Astrocyte (in vitro differentiated cells and primary cell): ENCODE measurements around the gene CDCP1. TPM values are rescaled to one million over a fixed set of nuclear protein-coding genes. Genes with fewer than 3 reads are reported as not detected.

Experiments
- DNase-seq: peaks from one replicate; pipeline ENCODE4 v3.0.0-alpha.2; 2010; ENCODE audit warnings: low read depth
- FAIRE-seq: peaks from 2 replicates; lab custom pipeline; 2011; peaks lifted over from hg19 to GRCh38; lab: Jason Lieb, UNC
- H2AFZ ChIP-seq: 2 replicates; pipeline ENCODE4 v1.6.0; 2012; ENCODE audit warnings: low read depth, low read length, inconsistent platforms
- H3K27ac ChIP-seq: 2 replicates; pipeline ENCODE4 v1.5.1; 2011; ENCODE audit warnings: low read depth, low read length, inconsistent platforms
- H3K27me3 ChIP-seq: 2 replicates; pipeline ENCODE4 v1.6.0; 2011; ENCODE audit warnings: low read length, inconsistent platforms; ENCODE audit not compliant: insufficient read depth
- H3K36me3 ChIP-seq: 2 replicates; pipeline ENCODE4 v1.5.1; 2011; ENCODE audit warnings: low read length, inconsistent platforms; ENCODE audit not compliant: insufficient read depth
- H3K4me1 ChIP-seq: 2 replicates; pipeline ENCODE4 v1.5.1; 2011; ENCODE audit warnings: low read length, inconsistent platforms; ENCODE audit not compliant: insufficient read depth
- H3K4me2 ChIP-seq: 2 replicates; pipeline ENCODE4 v1.6.0; 2012; ENCODE audit warnings: low read length, inconsistent platforms
- H3K4me3 ChIP-seq: 2 replicates; pipeline ENCODE4 v1.5.1; 2011; ENCODE audit warnings: low read depth, mild to moderate bottlenecking, low read length, inconsistent platforms; ENCODE audit not compliant: insufficient read depth
- H3K79me2 ChIP-seq: 2 replicates; pipeline ENCODE4 v1.6.0; 2012; ENCODE audit warnings: mild to moderate bottlenecking, low read length, inconsistent platforms; ENCODE audit not compliant: insufficient read depth
- H3K9ac ChIP-seq: 2 replicates; pipeline ENCODE4 v1.6.0; 2012; ENCODE audit warnings: mild to moderate bottlenecking, low read length, inconsistent platforms
- H3K9me3 ChIP-seq: 2 replicates; pipeline ENCODE4 v1.5.1; 2012; ENCODE audit warnings: low read depth, mild to moderate bottlenecking, low read length, inconsistent platforms; ENCODE audit not compliant: insufficient read depth
- H4K20me1 ChIP-seq: 2 replicates; pipeline ENCODE4 v1.6.0; 2012; ENCODE audit warnings: low read length, inconsistent platforms; ENCODE audit not compliant: insufficient read depth
- H3K27ac Mint-ChIP-seq: one replicate; pipeline ENCODE4 v1.8.0; 2021; ENCODE audit warnings: mild to moderate bottlenecking, mixed read lengths; ENCODE audit not compliant: unreplicated experiment
- H3K27me3 Mint-ChIP-seq: one replicate; pipeline ENCODE4 v1.8.0; 2021; ENCODE audit warnings: low read depth, mixed read lengths; ENCODE audit not compliant: unreplicated experiment
- H3K36me3 Mint-ChIP-seq: one replicate; pipeline ENCODE4 v1.8.0; 2021; ENCODE audit warnings: low read depth, mixed read lengths; ENCODE audit not compliant: unreplicated experiment
- H3K4me1 Mint-ChIP-seq: one replicate; pipeline ENCODE4 v1.8.0; 2021; ENCODE audit warnings: low read depth, mixed read lengths; ENCODE audit not compliant: unreplicated experiment
- H3K4me3 Mint-ChIP-seq: one replicate; pipeline ENCODE4 v1.8.0; 2021; ENCODE audit warnings: mild to moderate bottlenecking, moderate library complexity, mixed read lengths; ENCODE audit not compliant: unreplicated experiment
- H3K9me3 Mint-ChIP-seq: one replicate; pipeline ENCODE4 v1.8.0; 2021; ENCODE audit warnings: mild to moderate bottlenecking, mixed read lengths; ENCODE audit not compliant: unreplicated experiment
- EZH2 ChIP-seq: IDR thresholded peaks from 2 replicates; pipeline ENCODE4 v1.6.1; 2012; ENCODE audit warnings: mild to moderate bottlenecking, low read length, inconsistent platforms; ENCODE audit not compliant: insufficient read depth
- total RNA-seq: library from RNA; stranded (reverse); gene quantifications from 2 replicates; pipeline ENCODE4 v1.2.1, GENCODE V29; 2021
- TF ChIP-seq, protein P1 (sequence below): IDR thresholded peaks from 2 replicates; pipeline ENCODE4 v1.5.1; 2011; ENCODE audit warnings: low read depth, mild to moderate bottlenecking, inconsistent platforms, low read length, moderate library complexity; ENCODE audit not compliant: insufficient read depth

CDCP1 gene
- total RNA-seq, 1 donor from 2014 or later: 6.8 TPM

DNA sequence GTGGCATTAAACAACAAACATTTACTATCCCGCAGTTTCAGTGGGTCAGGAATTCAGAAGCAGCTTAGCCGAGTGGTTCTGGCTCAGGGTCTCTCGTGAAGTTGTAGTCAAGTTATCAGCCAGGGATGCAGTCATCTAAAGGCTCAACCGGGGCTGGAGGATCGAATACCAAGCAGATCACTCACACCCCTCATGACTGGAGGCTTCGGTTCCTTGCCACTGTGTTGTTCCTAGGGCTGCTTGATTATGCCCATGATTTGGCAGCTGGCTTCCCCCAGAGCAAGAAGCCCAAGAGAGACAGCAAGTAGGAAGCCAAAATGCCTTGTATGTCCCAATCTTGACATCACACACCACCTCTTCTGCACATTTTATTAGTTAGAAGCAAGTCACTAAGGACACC lies 33.9 kb upstream of the CDCP1 start:
- Histone ChIP-seq H3K9me3 (no peaks in the 10 kb centered on the region), H3K4me2 (peak overlapping the region; percentile 9), H3K27ac (no peak overlapping the region), H3K4me1 (peaks cover 33% of the 10 kb centered on the region), H3K36me3 (no peaks in the 10 kb centered on the region), H4K20me1 (no peaks in the 10 kb centered on the region), H3K4me3 (no peak overlapping the region), H2AFZ (no peak overlapping the region), H3K79me2 (no peaks in the 10 kb centered on the region), H3K27me3 (peaks cover 1% of the 10 kb centered on the region), H3K9ac (no peak overlapping the region)
- peak overlapping the region; percentile 79 for H3K27ac Mint-ChIP-seq
- no peaks in the 10 kb centered on the region for H3K36me3 Mint-ChIP-seq
- FAIRE-seq (peak; percentile 74), DNase-seq (peak; percentile 62)
- peaks cover 28% of the 10 kb centered on the region for H3K4me1 Mint-ChIP-seq
- H3K27me3 Mint-ChIP-seq: peaks cover 19% of the 10 kb centered on the region
- peaks cover 3% of the 10 kb centered on the region for H3K9me3 Mint-ChIP-seq
- TF ChIP-seq, protein P1, sequence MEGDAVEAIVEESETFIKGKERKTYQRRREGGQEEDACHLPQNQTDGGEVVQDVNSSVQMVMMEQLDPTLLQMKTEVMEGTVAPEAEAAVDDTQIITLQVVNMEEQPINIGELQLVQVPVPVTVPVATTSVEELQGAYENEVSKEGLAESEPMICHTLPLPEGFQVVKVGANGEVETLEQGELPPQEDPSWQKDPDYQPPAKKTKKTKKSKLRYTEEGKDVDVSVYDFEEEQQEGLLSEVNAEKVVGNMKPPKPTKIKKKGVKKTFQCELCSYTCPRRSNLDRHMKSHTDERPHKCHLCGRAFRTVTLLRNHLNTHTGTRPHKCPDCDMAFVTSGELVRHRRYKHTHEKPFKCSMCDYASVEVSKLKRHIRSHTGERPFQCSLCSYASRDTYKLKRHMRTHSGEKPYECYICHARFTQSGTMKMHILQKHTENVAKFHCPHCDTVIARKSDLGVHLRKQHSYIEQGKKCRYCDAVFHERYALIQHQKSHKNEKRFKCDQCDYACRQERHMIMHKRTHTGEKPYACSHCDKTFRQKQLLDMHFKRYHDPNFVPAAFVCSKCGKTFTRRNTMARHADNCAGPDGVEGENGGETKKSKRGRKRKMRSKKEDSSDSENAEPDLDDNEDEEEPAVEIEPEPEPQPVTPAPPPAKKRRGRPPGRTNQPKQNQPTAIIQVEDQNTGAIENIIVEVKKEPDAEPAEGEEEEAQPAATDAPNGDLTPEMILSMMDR: no peak
- TF ChIP-seq EZH2: no peak
- H3K4me3 Mint-ChIP-seq: no peak overlapping the region

DNA sequence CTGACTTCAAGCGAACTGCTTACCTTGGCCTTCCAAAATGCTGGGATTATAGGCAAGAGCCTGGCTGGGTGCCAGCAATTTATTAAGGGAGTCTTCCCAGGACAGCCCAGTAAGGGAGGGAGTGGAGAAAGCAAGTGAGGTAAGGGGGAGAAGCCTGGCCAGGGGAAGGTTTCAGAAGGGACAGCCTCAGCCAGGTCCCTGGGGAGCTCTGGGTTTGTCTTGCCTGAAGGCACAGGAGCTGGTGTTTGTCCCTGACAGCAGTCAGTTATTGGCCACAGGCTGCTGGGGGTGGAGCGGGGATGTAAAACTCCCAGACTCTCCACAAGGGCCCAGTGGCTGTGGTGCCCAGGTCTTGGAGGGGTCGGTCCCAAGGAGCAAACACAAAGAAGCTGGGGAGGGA lies 33.0 kb upstream of the CDCP1 start:
- H3K9me3 Mint-ChIP-seq: peaks cover 3% of the 10 kb centered on the region
- H3K36me3 Mint-ChIP-seq: no peaks in the 10 kb centered on the region
- no peak overlapping the region for H3K4me3 Mint-ChIP-seq
- Histone ChIP-seq H3K27ac (no peak overlapping the region), H3K9ac (no peak overlapping the region), H3K27me3 (no peaks in the 10 kb centered on the region), H3K4me2 (no peak overlapping the region), H3K36me3 (no peaks in the 10 kb centered on the region), H3K4me3 (no peak overlapping the region), H3K9me3 (no peaks in the 10 kb centered on the region), H4K20me1 (no peaks in the 10 kb centered on the region), H3K4me1 (peaks cover 33% of the 10 kb centered on the region), H3K79me2 (no peaks in the 10 kb centered on the region), H2AFZ (no peak overlapping the region)
- H3K4me1 Mint-ChIP-seq: peaks cover 28% of the 10 kb centered on the region
- no peak for DNase-seq
- H3K27ac Mint-ChIP-seq: peak overlapping the region; percentile 79
- no peak for FAIRE-seq
- peaks cover 16% of the 10 kb centered on the region for H3K27me3 Mint-ChIP-seq
- TF ChIP-seq, protein P1: no peak
- TF ChIP-seq EZH2: no peak

DNA sequence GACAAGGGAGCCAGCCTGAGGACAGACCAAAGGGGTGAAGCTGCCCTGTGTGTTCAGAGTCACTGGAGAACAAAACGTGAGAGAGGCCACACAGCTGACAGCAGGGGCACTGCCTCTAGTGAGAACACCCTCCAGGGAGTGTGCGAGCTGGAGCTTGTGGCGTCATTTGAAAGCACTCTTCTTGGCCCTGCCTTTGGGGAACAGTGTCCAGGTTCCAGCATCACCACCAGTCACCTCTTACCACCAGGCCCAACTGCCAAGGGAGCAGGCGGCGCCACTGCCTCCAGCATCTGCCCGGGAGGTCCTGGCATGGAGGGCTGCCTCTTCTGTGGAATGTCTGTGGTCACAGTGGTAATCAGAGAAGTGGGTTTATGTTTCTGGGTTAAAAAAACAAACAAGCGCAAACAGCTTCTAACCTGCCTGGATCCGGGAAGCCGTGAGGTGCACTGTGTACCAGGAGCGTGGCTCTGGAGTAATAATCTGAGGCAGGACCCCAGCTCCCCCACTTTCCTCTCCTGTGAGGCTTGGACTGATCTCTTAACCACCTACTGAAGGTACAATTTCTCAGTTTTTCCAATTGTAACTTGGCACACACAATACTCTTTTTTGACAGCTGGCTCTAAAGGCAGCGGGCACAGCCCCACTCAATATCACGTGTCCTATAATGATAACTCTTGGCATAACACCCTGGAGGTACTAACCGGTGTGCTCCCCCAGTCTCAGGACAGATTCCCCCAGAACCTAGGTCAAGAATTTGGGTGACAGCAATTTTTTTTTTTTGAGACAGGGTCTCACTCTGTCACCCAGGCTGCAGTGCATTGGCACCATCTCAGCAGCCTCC lies 32.2 kb upstream of the CDCP1 start:
- H3K4me3 ChIP-seq: no peak overlapping the region
- H3K36me3 ChIP-seq: no peaks in the 10 kb centered on the region
- peak overlapping the region; percentile 36 for H3K4me2 ChIP-seq
- peak; percentile 47 for FAIRE-seq
- H3K36me3 Mint-ChIP-seq: no peaks in the 10 kb centered on the region
- no peaks in the 10 kb centered on the region for H4K20me1 ChIP-seq
- peaks cover 28% of the 10 kb centered on the region for H3K4me1 ChIP-seq
- no peak for TF ChIP-seq EZH2
- TF ChIP-seq, protein P1: no peak
- H3K9me3 ChIP-seq: no peaks in the 10 kb centered on the region
- H3K27me3 ChIP-seq: no peaks in the 10 kb centered on the region
- H3K4me3 Mint-ChIP-seq: no peak overlapping the region
- H3K79me2 ChIP-seq: no peaks in the 10 kb centered on the region
- H3K9me3 Mint-ChIP-seq: peaks cover 3% of the 10 kb centered on the region
- H2AFZ ChIP-seq: peak overlapping the region; percentile 7
- H3K9ac ChIP-seq: peak overlapping the region; percentile 20
- H3K27me3 Mint-ChIP-seq: peaks cover 17% of the 10 kb centered on the region
- peak; percentile 84 for DNase-seq
- H3K27ac Mint-ChIP-seq: no peak overlapping the region
- peaks cover 25% of the 10 kb centered on the region for H3K4me1 Mint-ChIP-seq
- H3K27ac ChIP-seq: no peak overlapping the region
